ENCODE data around the gene ZC3H7A.

Gene ZC3H7A

DNA sequence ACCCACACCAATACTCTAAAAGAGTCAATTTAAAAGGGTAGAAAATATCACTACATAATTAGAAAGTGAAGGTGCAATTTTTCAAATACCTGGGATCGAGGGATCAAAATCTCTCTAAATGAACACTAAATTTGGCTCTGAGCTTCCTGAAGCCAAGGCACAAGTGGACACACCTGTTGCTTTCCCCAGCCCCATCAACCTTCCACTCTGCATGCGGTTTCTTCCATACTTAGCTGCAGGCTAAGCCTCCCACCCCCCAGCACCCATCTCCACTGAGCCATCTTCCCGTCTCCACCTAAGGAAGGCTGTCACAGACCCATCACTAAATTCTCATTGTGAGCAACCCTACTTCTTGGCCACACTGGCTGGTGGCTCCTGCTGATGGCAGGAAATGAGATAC is 84.9 kb downstream of the ZC3H7A start:
- no peaks in the 10 kb centered on the region for H3K27me3 ChIP-seq (ENCODE audit: insufficient read depth, low read length)
- H4K20me1 ChIP-seq (ENCODE audit: insufficient read depth, low read length) = no peaks in the 10 kb centered on the region
- no peaks in the 10 kb centered on the region for H3K9me3 ChIP-seq (ENCODE audit: low read length)
- no peaks in the 10 kb centered on the region for H3F3A ChIP-seq (ENCODE audit: insufficient read depth, low read length)
- H3K4me1 ChIP-seq (ENCODE audit: insufficient read depth, low read length, severe bottlenecking) = peaks cover 32% of the 10 kb centered on the region
- H3K4me3 ChIP-seq (ENCODE audit: low read depth, low read length, poor library complexity, severe bottlenecking) = no peak overlapping the region
- peaks cover 48% of the 10 kb centered on the region for H3K36me3 ChIP-seq (ENCODE audit: insufficient read depth, low read length)
- no peak for TF ChIP-seq EZH2 (IDR thresholded peaks at IDR 0.05; ENCODE audit: borderline replicate concordance, low read length)
- H2AFZ ChIP-seq (ENCODE audit: low read length) = no peak overlapping the region
- no peaks in the 10 kb centered on the region for H3K9me2 ChIP-seq (ENCODE audit: low read depth, low read length)
- H3K27ac ChIP-seq (ENCODE audit: low read depth, low read length, poor library complexity, severe bottlenecking) = no peak overlapping the region
- no peak overlapping the region for H3K9ac ChIP-seq (ENCODE audit: low read length)
- H3K4me2 ChIP-seq (ENCODE audit: low read length) = no peak overlapping the region
- no peaks in the 10 kb centered on the region; the same call in 1 of the 2 replicates for H3K79me2 ChIP-seq (ENCODE audit: insufficient read depth, low read length)

DNA sequence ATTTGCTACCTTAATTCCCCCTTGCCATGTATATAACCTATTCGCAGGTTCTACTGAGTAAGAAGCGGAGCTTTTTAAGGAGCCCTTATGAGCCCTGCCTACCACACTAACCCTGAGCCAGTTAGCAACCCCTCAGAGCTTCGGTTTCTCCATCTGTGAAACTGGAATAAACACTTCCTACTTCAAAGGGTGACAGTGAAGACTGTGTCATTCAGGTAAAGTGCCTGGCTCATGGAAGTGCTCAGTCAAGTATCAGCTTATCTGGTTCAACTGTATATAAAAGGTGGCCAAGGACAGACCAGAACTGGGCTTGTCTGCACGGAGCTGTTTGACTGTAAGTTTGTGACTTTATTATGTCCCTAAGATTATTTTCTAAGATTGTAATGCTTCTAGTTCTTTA is 85.4 kb downstream of the ZC3H7A start:
- Histone ChIP-seq H3K9me3 (ENCODE audit: low read length) (no peaks in the 10 kb centered on the region), H3K9ac (ENCODE audit: low read length) (no peak overlapping the region), H3F3A (ENCODE audit: insufficient read depth, low read length) (no peaks in the 10 kb centered on the region), H3K9me2 (ENCODE audit: low read depth, low read length) (no peaks in the 10 kb centered on the region), H2AFZ (ENCODE audit: low read length) (no peak overlapping the region), H3K4me3 (ENCODE audit: low read depth, low read length, poor library complexity, severe bottlenecking) (no peak overlapping the region), H3K79me2 (ENCODE audit: insufficient read depth, low read length) (no peaks in the 10 kb centered on the region; the same call in 1 of the 2 replicates), H3K4me2 (ENCODE audit: low read length) (no peak overlapping the region), H3K4me1 (ENCODE audit: insufficient read depth, low read length, severe bottlenecking) (peaks cover 32% of the 10 kb centered on the region), H3K36me3 (ENCODE audit: insufficient read depth, low read length) (peaks cover 49% of the 10 kb centered on the region), H3K27ac (ENCODE audit: low read depth, low read length, poor library complexity, severe bottlenecking) (peak overlapping the region; percentile 23), H3K27me3 (ENCODE audit: insufficient read depth, low read length) (no peaks in the 10 kb centered on the region), H4K20me1 (ENCODE audit: insufficient read depth, low read length) (no peaks in the 10 kb centered on the region)
- TF ChIP-seq EZH2 (IDR thresholded peaks at IDR 0.05; ENCODE audit: borderline replicate concordance, low read length) (no peak), CTCF (IDR thresholded peaks at IDR 0.05; ENCODE audit: low read length) (no peak)

DNA sequence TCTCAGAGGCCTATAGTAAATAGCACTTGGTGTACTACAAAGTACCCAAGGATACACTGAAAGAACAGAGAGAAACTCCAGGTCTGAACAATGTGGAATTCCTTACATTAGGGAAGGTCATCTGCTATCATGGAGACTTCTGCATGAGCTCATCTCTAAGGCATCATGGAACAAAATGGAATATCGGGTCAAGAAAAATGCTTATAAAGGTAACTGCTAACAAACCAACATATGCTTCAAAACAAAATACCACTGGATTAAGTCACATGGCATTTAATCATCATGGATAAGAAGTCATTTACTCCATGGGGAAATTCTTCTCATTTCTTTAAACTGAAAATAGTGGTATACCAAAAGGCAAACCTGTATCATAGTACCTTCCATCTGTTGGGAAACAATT is 88.6 kb downstream of the ZC3H7A start:
- Histone ChIP-seq H4K20me1 (ENCODE audit: insufficient read depth, low read length) (no peaks in the 10 kb centered on the region), H3K79me2 (ENCODE audit: insufficient read depth, low read length) (no peaks in the 10 kb centered on the region), H3K4me2 (ENCODE audit: low read length) (no peak overlapping the region)

More for the DNA sequence above, 88.6 kb downstream of the ZC3H7A start:
- H3K27ac ChIP-seq (ENCODE audit: low read depth, low read length, poor library complexity, severe bottlenecking) = no peak overlapping the region
- H3K36me3 ChIP-seq (ENCODE audit: insufficient read depth, low read length) = peaks cover 49% of the 10 kb centered on the region
- no peaks in the 10 kb centered on the region for H3K9me2 ChIP-seq (ENCODE audit: low read depth, low read length)
- H3K27me3 ChIP-seq (ENCODE audit: insufficient read depth, low read length) = no peaks in the 10 kb centered on the region
- H3K9ac ChIP-seq (ENCODE audit: low read length) = no peak overlapping the region
- H3F3A ChIP-seq (ENCODE audit: insufficient read depth, low read length) = no peaks in the 10 kb centered on the region
- H3K4me1 ChIP-seq (ENCODE audit: insufficient read depth, low read length, severe bottlenecking) = peaks cover 22% of the 10 kb centered on the region
- H2AFZ ChIP-seq (ENCODE audit: low read length) = no peak overlapping the region
- TF ChIP-seq CTCF (IDR thresholded peaks at IDR 0.05; ENCODE audit: low read length) (no peak), EZH2 (IDR thresholded peaks at IDR 0.05; ENCODE audit: borderline replicate concordance, low read length) (no peak)
- no peak overlapping the region for H3K4me3 ChIP-seq (ENCODE audit: low read depth, low read length, poor library complexity, severe bottlenecking)
- H3K9me3 ChIP-seq (ENCODE audit: low read length) = no peaks in the 10 kb centered on the region

Measured in OCI-LY1 (cell line).